LNCAP (cell line): Measurements from ENCODE around the gene ATP2B1.
A peak's percentile ranks its signal among the peaks of the same experiment; 100 is the strongest.

Experiments
- TF ChIP-seq, protein P1 (sequence below): fragments of 450-650 bp; IDR thresholded peaks from 2 replicates; pipeline ENCODE4 v1.5.1; 2017; ENCODE audit warnings: mild to moderate bottlenecking

Gene ATP2B1

DNA sequence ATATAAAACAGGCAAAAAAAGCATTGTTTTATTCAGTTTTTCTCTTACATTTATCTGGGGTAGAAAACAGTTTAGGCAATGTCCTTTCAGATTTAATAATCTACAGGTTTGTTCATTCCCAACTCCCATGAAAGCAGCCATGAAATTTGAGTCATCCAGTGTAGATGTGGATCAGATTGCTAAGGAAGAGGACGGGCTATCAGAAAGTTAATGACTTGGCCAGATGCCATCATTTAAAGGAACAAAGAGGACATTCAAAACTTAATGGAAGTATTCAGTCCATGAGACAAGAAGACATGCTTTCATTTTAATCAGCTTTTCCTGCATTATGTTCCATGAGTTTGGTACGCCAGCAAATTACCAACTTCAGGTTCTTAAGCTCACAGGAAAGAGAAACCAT is 151.7 kb downstream of the ATP2B1 start:
- TF ChIP-seq, protein P1, sequence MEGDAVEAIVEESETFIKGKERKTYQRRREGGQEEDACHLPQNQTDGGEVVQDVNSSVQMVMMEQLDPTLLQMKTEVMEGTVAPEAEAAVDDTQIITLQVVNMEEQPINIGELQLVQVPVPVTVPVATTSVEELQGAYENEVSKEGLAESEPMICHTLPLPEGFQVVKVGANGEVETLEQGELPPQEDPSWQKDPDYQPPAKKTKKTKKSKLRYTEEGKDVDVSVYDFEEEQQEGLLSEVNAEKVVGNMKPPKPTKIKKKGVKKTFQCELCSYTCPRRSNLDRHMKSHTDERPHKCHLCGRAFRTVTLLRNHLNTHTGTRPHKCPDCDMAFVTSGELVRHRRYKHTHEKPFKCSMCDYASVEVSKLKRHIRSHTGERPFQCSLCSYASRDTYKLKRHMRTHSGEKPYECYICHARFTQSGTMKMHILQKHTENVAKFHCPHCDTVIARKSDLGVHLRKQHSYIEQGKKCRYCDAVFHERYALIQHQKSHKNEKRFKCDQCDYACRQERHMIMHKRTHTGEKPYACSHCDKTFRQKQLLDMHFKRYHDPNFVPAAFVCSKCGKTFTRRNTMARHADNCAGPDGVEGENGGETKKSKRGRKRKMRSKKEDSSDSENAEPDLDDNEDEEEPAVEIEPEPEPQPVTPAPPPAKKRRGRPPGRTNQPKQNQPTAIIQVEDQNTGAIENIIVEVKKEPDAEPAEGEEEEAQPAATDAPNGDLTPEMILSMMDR = no peak

DNA sequence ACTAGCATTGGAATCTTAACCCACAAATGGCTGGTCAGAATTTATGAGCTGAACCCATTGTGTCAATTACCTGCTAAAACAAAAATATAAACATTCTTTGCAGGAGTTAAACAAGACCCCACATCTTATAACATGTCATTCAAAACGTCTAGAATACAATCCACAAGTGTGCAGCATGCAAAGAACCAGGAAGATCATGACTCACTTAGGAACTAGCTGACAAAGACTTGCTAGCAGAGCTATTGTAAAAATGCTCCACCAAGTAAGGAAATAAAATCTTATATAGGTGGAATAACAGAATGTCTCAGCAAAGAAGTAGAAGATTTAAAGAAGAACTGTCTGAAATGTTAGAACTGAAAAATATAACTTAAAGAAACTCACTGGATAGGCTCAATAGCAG is 156.3 kb downstream of the ATP2B1 start:
- TF ChIP-seq, protein P1 = no peak

DNA sequence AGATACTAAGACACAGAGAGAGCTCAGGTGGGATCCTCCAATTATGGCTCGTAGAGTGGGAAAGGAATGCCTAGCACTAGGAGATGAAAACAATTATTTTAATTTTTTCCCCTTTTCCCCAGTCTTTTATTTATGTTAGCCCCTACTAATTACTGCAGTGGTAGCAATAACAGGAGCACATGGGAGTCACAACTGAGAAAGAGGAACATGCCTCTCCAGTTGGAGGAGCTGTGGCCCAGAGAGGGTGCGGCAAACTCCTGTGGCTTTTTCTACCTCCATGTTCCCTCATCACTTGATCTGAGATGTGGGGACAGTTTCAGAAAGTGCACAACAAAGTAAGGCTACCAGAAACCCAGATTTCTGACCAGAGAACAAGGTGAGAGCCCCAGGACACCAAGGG is 156.9 kb downstream of the ATP2B1 start:
- TF ChIP-seq, protein P1 = no peak

DNA sequence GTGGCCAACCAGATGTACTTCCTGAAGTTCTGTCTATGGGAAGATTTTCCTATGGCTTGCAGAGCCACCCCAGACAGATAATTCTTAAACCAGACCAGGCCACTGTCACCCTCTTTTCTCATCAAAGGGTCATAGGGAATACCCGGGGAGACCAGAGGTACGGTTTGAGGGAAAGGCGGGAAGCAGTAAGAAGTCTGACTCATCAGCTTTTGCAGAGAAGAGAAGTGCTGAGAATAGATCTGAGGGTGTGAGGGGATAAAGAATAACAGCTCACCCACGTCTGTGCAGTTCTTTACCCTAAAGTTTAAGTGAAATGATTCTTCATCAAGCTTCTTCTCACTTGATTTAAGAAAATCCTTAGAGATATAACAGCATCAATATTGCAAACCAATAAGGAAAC is 161.5 kb downstream of the ATP2B1 start:
- TF ChIP-seq, protein P1 = no peak

DNA sequence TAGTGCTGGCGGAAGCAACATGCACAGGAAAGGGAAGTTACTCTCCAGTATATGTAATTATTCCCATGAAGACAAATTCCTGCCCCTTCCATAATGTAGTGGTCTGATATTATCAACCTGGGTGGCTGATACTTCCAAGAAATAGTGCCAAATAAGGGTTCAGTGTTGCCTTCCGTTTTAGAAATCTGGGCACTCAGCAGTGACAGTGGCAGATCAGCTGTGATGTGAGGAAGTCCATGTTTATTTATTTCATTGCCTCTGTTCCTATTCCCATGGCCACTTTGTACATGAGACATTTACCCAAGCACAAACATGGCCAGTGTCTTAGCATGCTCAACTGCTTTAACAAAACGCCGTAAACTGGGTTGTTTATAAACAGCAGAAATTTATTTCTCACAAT is 162.5 kb downstream of the ATP2B1 start:
- TF ChIP-seq, protein P1 = no peak

DNA sequence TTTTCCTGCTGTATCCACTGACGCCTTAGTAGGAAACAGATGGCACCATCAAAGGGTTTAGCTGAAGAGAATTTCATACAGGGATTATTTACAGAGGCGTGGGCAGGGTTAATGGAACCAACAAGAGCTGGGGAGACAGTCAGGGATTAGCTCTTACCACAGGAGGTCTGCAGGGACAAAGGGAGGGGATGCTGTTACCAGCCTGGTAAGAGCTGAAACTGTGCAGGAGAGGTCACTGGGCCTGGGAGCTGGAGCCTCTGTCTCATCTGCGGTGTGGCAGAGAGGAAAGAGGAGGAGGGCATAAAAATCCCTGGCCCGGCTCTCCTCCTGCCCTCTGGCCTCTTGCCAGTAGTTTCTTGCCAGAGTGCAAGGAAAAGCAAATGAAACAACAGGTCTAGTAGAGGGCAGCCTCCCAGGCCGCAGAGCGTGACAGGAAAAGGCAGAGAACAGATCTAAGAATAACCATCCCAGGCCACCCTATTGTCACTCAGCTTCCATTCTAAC is 163.9 kb downstream of the ATP2B1 start:
- TF ChIP-seq, protein P1 = no peak

DNA sequence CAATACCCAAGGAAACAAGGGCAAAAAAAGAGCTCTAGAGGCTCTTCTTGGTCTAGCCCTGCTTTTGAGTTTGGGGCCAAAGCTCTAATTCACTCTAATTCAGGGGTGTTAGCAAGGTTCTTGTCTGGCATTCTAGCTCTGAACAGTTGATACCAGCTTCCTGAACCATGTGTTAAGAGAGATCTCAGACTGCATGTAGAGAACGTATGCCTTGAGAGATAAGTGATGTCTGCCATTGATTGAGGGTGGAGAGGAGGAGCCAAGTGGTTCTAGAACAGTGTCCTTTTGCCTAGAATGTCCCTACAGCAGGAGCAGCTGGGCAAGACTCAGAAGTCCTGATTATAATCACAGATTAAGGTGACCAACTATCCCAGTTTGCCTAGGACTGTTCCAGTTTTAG is 164.6 kb downstream of the ATP2B1 start:
- TF ChIP-seq, protein P1 = no peak

DNA sequence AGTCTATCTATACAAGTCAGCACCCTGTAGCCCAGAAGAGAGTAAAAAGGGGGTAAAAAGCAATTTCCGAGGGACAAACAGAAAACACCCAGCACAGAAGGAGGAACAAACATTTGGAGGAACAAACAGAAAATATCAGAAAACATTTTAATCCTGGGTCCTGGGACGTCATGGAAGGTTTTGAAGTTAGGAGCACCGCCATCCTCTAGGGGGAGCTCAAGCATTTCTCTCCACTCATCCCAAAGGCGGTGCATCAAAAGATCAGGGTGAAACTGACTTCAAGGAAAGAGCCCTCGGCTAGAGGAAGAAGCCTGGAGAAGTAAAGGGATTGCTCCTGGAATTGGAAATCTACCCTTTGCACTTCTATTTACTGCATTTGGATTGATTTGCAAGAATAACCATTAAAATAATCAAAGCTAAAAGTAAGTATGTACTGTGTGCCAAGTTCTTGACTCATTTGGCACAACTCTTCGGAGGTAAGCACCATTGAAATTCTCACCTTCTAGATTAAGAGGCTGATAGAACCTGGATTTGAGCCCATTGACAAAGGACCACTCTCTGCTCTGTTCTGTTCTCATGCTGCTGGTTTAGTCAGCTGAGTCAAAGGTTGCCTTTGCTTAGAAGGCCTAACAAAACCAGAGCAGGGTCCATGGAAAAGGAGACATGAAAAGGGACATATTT is 165.6 kb downstream of the ATP2B1 start:
- TF ChIP-seq, protein P1 = peak; percentile 89
